NCI-H1092 treated with DMSO at 0.1 percent for 48 hours (cell line): ENCODE data around the gene ZNF516.
A peak's percentile ranks its signal among the peaks of the same experiment; 100 is the strongest.

ENCODE experiments used
- DNase-seq: peaks from one replicate; lab custom pipeline; 2025; lab: John Stamatoyannopoulos, UW

Gene ZNF516

DNA sequence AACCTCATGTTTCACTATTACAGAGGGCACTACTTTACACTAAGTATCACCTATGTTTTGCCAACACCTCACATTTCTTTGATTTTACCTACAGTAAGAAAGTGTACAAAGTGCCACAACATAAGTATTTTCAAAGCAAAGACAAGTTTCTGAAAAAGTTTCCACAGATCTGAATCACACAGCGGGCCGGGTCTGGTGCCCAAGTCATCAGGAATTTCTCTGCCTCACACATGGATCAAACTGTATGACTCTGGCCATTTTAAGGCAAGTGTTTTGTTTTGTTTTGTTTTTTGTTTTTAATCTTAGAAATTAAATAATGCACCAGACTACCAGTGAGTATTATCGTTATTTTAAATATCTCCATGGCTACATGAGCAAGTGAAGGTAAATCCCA, 73.4 kb downstream of the ZNF516 start:
- no peak for DNase-seq

DNA sequence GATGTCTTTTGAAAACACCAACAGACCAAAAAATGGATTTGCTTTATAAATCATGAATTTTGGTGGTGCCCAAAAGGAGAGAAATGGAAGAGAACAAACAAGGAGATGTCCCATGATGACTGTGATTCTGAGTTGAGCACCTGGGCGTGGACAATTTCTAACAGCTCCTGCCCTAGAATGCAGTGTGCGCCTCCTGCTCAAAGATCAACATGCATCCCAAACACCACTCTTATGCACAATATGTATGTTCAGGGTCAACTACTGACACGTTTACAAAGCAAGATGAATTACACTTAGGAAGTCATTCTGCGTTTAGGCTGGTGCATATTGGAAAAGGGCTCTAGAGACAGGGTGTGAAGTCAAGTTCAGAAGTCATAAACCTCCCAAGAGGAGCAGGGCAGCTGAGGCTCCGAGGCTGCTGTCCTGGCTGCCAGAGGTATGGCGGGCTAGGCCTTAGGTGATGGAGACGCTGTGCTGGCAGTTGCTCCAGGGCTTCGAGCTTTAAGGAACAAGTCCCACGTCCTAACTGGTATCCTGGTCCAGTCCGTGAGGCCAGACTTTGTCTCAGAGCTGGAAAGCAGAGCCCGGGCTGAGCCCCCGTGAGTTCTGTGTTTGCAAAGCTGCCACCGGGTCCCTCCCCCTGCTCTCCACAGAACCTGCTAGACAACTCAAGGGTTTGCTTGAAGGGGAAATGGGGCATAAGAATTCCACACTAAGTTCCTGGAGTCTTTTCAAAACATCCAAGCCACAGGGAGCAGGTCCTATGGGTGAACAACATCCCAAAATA, 74.0 kb downstream of the ZNF516 start:
- DNase-seq = no peak

DNA sequence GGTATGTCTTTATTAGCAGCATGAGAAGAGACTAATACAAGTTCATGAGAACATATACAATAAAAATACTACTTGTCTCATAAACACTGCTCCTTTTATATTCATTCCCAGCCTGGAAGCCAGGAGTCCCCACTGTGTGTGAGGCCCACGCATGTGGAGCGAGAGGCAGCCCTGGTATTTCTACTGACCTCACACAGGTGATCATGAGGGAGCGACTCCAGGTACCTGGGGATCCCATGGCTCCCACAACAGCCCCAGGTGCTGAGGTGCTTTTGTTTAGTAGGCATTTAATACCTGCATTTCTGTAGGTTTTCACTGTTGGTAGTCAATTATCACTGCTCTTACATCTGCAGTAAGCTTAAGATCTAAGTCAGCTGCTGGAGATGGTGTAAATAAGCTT, 75.2 kb downstream of the ZNF516 start:
- no peak for DNase-seq

- no peak for DNase-seq
Measured at GRCh38 chr18:76416911-76417310, 78.1 kb downstream of the ZNF516 start.

DNA sequence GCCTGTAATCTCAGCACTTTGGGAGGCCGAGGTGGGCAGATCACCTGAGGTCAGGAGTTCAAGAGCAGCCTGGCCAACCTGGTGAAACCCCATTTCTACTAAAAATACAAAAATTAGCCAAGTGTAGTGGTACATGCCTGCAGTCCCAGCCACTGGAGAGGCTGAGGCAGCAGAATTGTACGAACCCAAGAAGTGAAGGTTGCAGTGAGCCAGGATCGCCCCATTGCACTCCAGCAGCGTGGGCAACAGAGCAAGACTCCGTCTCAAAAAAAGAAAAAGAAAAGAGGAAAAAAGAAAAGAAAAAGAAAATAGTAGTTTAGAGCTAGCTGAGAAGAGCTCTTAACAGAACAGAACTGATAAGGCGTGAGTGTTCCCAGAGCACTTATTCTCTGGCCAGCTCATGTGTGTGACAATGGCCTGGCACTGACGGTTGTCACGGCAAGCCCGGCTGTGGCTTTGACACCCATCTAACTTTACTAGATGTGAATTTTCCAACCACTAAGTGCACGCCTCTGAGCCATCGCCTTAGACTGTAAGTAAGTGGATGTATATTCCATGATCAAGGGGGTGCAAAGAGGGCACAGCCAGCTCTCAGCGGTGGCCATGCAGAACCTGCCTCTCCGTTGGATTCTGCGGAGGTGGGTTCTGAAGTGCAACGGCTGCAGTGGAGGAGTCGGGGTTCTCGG, 80.0 kb downstream of the ZNF516 start:
- DNase-seq = no peak

DNA sequence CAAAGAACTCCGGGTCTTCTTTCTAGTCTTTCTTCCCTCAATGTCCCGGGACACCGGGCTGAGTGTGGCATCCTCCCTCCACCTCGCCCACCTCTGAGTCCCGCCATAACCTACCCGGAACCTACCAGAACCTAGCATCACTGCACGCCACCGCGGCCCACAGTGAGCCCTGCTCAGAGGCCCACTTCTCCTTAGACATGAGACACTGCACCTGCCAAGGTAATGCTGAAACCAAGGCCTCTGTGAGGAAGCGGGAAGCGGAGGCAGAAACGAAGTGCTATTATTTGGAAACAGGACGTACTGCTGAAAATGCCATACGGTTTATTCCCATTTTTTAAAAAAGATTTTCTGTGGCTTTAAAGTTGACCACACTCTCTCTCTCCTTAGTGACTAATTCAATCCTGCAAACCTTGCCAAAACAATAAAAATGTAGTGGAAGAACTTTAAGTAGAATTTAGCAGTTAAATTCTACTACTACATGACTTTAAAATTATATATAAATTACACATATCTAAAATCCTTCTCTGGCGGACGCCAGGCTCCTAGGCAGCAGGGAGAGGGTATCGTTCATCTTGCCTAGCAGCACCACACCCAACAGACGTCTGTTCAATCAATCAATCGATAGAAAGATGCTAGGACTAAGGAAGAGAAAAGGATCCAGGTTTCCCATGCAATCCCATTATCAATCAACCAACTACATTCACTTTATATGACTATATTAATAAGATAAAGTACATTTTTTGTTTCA, 82.0 kb downstream of the ZNF516 start:
- DNase-seq = no peak

DNA sequence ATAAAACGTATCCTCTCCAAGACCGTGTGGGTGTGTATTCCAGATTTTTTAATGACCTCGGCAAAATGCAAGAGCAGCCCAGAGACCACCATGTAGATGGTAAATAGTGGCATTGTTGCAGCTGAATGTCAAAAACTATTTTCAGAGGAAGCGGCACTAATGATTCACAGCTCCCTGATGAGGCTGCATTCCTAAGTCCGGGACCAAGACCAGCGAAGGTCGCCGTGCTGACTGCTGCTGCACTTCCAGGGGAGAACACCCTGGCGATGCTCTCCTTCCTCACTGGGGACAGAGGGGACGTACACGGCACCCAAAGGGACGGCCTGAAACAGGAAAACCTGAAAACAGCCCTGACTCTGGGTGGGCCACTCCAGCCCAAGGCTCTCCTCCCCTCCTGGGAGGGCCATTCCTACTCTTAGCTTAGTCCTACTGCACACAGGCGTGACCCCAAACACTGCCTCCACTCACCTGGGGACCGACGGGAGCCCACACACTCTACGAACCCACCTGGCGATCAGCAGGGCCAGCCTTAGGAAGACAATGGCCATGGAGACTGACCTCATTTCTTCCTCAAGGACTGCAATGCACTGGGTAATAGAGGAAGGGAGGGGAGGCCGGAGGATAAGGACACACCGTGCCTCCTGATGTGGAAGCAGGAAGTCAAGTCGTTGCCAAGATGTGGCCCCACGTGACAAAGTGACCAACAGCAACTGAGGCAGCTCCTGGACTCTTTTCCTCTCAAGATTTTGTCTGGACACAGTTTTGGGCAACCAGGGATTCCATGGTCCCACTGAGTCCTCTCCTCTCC, 82.8 kb downstream of the ZNF516 start:
- DNase-seq = no peak

DNA sequence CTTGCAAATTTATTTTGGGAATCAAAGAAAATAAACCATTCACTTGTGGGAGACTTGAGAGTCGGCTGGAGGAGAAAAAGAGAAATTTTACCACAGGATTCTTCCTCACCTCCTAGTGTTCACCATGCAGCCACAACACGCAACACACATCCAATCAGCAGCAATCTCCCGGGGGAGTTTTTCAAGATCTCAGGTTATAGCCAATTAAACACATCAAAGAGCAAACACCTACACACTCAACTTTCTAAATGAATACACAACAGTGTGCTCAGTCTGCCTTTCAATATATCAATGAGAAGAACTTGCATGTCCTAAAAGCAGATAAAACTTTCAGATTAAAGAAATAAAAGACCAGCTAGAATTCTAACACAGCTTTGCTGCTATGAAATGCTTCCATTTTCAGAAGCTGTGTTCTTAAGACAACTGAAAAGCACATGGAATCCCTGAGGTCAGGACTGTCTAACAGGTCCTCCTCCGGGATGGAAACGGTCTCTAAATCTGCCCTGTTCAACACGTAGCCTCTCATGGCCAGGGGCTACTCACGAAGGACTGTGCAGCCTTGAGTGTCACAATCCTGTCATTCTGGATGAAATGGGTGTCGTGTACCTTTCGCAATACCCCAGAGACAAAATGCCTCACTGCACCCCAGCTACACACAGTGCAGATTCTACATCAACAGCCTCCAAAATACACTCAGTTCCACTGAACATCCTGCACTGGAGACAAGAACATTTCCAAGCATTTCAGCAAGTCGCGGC, 84.2 kb downstream of the ZNF516 start:
- no peak for DNase-seq

GRCh38 chr18:76410033-76410432, 85.0 kb downstream of the ZNF516 start:
- DNase-seq = no peak

DNA sequence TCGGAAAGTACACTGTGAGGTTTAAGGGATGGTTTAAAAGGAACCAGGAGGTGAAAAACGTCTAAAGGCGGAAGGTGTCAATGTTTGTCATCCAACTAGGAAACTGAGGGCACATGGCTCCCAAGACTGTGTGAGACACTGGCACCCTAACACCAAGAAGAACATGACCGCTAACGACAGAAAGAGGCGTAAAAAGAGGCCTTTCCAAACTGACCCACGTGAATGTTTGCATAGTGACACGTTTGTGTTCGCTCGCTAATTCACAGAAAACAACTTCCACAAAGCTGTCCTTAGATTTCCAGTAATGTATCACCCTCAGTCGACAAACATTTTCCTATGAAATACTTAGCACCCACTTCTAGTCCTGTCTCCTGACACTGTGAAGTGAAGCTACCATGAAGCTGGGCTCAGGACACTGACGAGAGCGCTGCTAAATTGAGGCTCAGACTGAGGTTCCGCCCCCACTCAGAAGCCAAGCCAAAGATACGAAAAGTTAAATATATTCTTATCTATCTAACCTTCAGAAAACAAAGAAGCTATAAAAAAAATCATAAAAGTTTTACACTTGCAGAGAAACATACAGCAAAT, 86.5 kb downstream of the ZNF516 start:
- DNase-seq = no peak

DNA sequence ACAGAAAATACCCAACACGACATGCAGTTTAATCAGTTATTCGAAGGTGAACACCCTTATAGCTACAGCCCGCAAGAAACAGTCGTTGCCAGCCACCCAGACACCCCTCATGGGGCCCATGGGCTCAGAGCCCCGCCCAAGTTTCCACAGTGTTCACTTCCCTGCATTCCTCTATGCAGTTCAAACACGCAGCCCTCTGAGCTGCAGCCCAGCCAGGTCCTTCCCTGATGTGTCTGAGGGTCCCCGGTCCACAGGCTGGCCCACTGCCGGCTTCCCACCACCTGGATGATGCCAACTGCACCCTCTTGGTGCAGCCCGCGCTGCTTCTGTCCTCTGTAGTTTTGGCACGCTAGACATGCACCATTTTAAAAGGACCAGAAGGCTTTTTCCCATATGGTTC, 87.4 kb downstream of the ZNF516 start:
- no peak for DNase-seq

DNA sequence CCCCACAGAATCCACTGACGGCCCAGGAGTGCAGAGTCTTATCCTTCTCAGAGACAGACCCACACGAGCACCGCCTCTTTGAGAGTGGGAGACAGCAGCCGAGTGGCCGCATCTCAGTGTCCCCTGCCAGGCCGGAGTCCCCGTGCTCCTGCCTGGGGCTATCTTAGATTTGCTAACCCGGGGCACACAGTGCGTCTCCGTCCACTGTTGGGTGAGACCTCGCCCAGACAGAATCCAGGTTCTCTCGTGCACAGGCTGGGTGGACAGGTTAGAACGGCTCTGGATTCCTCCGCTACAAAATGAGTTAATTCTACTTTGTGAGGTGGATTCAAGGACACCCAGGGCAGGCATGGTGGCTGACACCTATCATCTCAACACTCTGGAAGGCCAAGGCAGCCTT, 88.3 kb downstream of the ZNF516 start:
- no peak for DNase-seq

DNA sequence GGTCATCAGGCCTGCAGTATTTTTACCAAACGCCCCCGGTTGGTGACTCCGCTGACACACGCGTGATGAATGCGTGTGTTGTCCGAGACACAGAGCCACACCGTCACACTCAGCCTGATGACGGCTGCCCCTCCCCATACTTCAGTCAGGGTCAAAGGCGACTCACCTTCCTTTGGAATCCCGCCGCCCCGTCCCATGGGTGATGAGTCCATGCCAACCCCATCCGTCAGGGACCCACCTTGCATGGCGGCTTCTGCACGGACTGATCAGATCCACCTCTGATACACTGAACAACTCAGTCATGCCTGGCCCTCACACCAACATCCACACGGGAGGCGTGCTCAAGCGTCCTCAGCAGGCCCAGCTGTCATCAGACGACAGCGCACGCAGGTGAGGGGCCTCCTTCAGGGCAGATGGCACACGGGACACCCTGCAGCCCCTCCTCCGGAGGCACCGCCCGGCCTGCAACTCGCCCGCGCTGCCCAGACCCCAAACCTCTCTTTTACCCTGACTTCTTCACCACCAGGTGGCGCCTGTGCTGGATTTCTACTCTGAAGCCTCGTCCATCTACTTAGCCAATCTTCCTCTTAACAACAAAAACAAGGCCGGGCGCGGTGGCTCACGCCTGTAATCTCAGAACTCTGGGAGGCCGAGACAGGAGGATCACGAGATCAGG, 89.2 kb downstream of the ZNF516 start:
- DNase-seq = peak; percentile 27

DNA sequence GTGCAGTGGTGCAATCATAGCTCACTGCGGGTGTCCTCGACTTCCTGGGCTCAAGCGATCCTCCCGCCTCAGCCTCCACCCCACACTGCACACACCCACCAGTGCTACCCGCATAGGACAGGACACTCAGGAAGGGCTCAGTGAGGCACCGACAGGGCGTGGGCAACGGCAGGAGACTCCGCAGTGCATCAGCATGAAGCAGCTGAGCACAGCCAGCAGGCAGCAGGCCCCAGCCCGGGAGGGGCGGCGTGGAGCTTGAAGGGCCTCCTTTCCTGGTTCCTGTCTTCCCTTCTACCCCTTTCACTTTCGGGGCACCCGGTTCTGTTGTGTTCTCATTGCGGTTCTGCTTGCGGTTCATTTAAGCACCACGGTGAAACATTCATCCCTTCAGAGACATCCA, 89.8 kb downstream of the ZNF516 start:
- no peak for DNase-seq

DNA sequence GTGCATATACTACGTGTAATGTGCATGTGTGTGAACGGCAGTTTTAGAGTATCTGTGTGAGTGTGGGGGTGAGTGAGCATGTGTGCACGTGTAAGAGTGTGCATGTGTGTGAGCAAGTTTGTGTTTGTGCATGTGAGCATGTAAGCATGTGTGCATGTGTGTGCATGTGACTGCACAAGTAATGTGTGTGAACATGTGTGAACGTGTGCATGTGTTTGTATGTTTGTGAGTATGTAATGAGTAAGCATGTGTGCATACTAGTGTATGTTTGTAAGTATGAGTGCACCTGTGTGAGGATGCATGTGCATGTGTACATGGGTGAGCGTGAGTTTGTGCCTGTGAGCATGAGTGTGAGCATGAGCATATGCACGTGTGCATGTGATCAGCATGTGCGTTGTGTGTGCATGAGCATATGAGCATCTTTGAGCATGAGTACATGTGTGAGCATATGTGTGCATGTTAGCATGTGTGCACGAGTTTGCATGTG, 90.7 kb downstream of the ZNF516 start:
- DNase-seq = no peak

GRCh38 chr18:76402026-76402990, 92.7 kb downstream of the ZNF516 start:
- no peak for DNase-seq

GRCh38 chr18:76401498-76401897, 93.5 kb downstream of the ZNF516 start:
- no peak for DNase-seq

DNA sequence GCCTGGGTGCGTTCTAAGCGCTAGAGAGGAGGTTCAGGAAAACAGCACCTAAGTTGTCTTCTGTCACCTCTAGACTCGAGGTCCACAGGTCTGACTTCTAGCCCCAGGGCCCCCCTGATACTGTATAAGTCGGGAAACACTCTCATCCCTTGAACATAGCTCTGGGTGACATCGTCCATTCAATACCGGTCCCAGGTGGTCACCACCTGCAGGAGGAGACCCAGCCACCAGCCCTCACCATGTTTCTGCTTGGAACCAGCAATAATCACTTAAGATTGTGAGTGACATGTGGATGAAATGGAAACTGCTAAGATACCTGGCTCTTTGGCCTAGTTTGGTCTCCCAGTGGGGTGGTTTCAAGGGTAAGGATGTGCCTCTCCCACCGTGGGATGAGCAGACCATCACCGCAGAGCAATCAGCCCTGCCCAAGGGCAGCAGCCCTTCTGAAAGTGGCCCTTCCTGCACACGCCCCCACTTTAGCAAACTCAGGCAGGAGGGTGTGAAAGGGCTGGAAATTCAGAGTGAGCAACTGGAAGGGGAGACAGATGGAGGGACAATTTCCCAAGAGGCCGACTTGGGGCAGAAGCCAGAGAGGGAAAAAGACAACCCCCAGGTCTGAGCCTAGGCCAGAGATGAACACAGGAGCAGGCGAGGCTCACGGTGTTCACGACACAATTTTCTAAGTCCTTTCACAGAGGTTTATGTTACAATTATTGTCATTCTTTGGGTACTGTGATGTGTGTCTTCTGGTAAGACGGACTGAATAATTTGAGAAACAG, 95.2 kb downstream of the ZNF516 start:
- DNase-seq = no peak
